Stimulated activated naive CD8-positive, alpha-beta T cell treated with anti-CD3 and anti-CD28 coated beads, Interleukin-15, Interleukin-2, amounts not matched to agents 100 ng/mL and 50 ng/mL, for 24 hours (primary cell): ENCODE measurements around the gene SYNE2.

Experiments
- H3K27ac Mint-ChIP-seq: one replicate; pipeline ENCODE4 v1.8.0; 2021; ENCODE audit warnings: mild to moderate bottlenecking, mixed read lengths
- H3K27me3 Mint-ChIP-seq: one replicate; pipeline ENCODE4 v1.8.0; 2021; ENCODE audit warnings: mixed read lengths
- H3K36me3 Mint-ChIP-seq: one replicate; pipeline ENCODE4 v1.8.0; 2021; ENCODE audit warnings: low read depth, mixed read lengths
- H3K4me1 Mint-ChIP-seq: one replicate; pipeline ENCODE4 v1.8.0; 2021; ENCODE audit warnings: low read depth, mixed read lengths
- H3K4me3 Mint-ChIP-seq: one replicate; pipeline ENCODE4 v1.8.0; 2021; ENCODE audit warnings: mild to moderate bottlenecking, mixed read lengths
- H3K9me3 Mint-ChIP-seq: one replicate; pipeline ENCODE4 v1.8.0; 2021; ENCODE audit warnings: mixed read lengths

Gene SYNE2

GRCh38 chr14:64069634-64070359, 217.0 kb downstream of the SYNE2 start:
- Mint-ChIP-seq H3K4me3 (no peak overlapping the region), H3K27me3 (no peaks in the 10 kb centered on the region), H3K9me3 (no peaks in the 10 kb centered on the region), H3K4me1 (no peaks in the 10 kb centered on the region), H3K36me3 (peaks cover 10% of the 10 kb centered on the region), H3K27ac (no peak overlapping the region)

GRCh38 chr14:64074961-64075612, 222.3 kb downstream of the SYNE2 start:
- no peak overlapping the region for H3K27ac Mint-ChIP-seq
- H3K4me3 Mint-ChIP-seq: no peak overlapping the region
- H3K9me3 Mint-ChIP-seq: no peaks in the 10 kb centered on the region
- peaks cover 25% of the 10 kb centered on the region for H3K36me3 Mint-ChIP-seq
- no peaks in the 10 kb centered on the region for H3K27me3 Mint-ChIP-seq
- no peaks in the 10 kb centered on the region for H3K4me1 Mint-ChIP-seq

- Mint-ChIP-seq H3K36me3 (peaks cover 30% of the 10 kb centered on the region), H3K27ac (no peak overlapping the region), H3K27me3 (no peaks in the 10 kb centered on the region), H3K9me3 (no peaks in the 10 kb centered on the region), H3K4me1 (no peaks in the 10 kb centered on the region), H3K4me3 (no peak overlapping the region)
Observed at GRCh38 chr14:64075613-64076005, 222.8 kb downstream of the SYNE2 start.

- H3K27ac Mint-ChIP-seq: no peak overlapping the region
- H3K9me3 Mint-ChIP-seq: no peaks in the 10 kb centered on the region
- H3K4me1 Mint-ChIP-seq: no peaks in the 10 kb centered on the region
- no peak overlapping the region for H3K4me3 Mint-ChIP-seq
- H3K27me3 Mint-ChIP-seq: no peaks in the 10 kb centered on the region
- peaks cover 29% of the 10 kb centered on the region for H3K36me3 Mint-ChIP-seq
Observed at GRCh38 chr14:64080452-64080851, 227.6 kb downstream of the SYNE2 start.

GRCh38 chr14:64081174-64081746, 228.5 kb downstream of the SYNE2 start:
- no peaks in the 10 kb centered on the region for H3K4me1 Mint-ChIP-seq
- H3K27ac Mint-ChIP-seq: no peak overlapping the region
- H3K27me3 Mint-ChIP-seq: no peaks in the 10 kb centered on the region
- no peaks in the 10 kb centered on the region for H3K9me3 Mint-ChIP-seq
- no peak overlapping the region for H3K4me3 Mint-ChIP-seq
- H3K36me3 Mint-ChIP-seq: peaks cover 37% of the 10 kb centered on the region

- Mint-ChIP-seq H3K36me3 (peaks cover 37% of the 10 kb centered on the region), H3K27ac (no peak overlapping the region)
Observed at GRCh38 chr14:64082837-64083236, 230.0 kb downstream of the SYNE2 start.

GRCh38 chr14:64088647-64088964, 235.8 kb downstream of the SYNE2 start:
- Mint-ChIP-seq H3K9me3 (no peaks in the 10 kb centered on the region), H3K4me3 (no peak overlapping the region), H3K36me3 (peaks cover 29% of the 10 kb centered on the region), H3K4me1 (no peaks in the 10 kb centered on the region), H3K27me3 (no peaks in the 10 kb centered on the region), H3K27ac (no peak overlapping the region)

More at GRCh38 chr14:64082837-64083236, 230.0 kb downstream of the SYNE2 start:
- H3K4me1 Mint-ChIP-seq: no peaks in the 10 kb centered on the region
- H3K27me3 Mint-ChIP-seq: no peaks in the 10 kb centered on the region
- H3K9me3 Mint-ChIP-seq: no peaks in the 10 kb centered on the region
- no peak overlapping the region for H3K4me3 Mint-ChIP-seq

- H3K36me3 Mint-ChIP-seq: peaks cover 25% of the 10 kb centered on the region
- no peak overlapping the region for H3K27ac Mint-ChIP-seq
- no peaks in the 10 kb centered on the region for H3K27me3 Mint-ChIP-seq
- H3K4me1 Mint-ChIP-seq: no peaks in the 10 kb centered on the region
- H3K4me3 Mint-ChIP-seq: no peak overlapping the region
- H3K9me3 Mint-ChIP-seq: no peaks in the 10 kb centered on the region
Observed at GRCh38 chr14:64089920-64090319, 237.1 kb downstream of the SYNE2 start.

- Mint-ChIP-seq H3K27me3 (no peaks in the 10 kb centered on the region), H3K4me3 (no peak overlapping the region), H3K36me3 (peaks cover 18% of the 10 kb centered on the region), H3K4me1 (peaks cover 7% of the 10 kb centered on the region), H3K27ac (no peak overlapping the region), H3K9me3 (no peaks in the 10 kb centered on the region)
Observed at GRCh38 chr14:64091217-64091616, 238.4 kb downstream of the SYNE2 start.

GRCh38 chr14:64092338-64092737, 239.5 kb downstream of the SYNE2 start:
- H3K36me3 Mint-ChIP-seq: peaks cover 14% of the 10 kb centered on the region
- no peak overlapping the region for H3K27ac Mint-ChIP-seq

GRCh38 chr14:64092940-64093339, 240.1 kb downstream of the SYNE2 start:
- Mint-ChIP-seq H3K36me3 (peaks cover 17% of the 10 kb centered on the region), H3K27ac (no peak overlapping the region), H3K4me1 (peaks cover 7% of the 10 kb centered on the region), H3K4me3 (no peak overlapping the region), H3K27me3 (no peaks in the 10 kb centered on the region), H3K9me3 (no peaks in the 10 kb centered on the region)

More at GRCh38 chr14:64092338-64092737, 239.5 kb downstream of the SYNE2 start:
- Mint-ChIP-seq H3K4me1 (peaks cover 7% of the 10 kb centered on the region), H3K27me3 (no peaks in the 10 kb centered on the region), H3K9me3 (no peaks in the 10 kb centered on the region), H3K4me3 (no peak overlapping the region)

- no peaks in the 10 kb centered on the region for H3K9me3 Mint-ChIP-seq
- peaks cover 7% of the 10 kb centered on the region for H3K4me1 Mint-ChIP-seq
- peaks cover 32% of the 10 kb centered on the region for H3K36me3 Mint-ChIP-seq
- no peak overlapping the region for H3K4me3 Mint-ChIP-seq
- no peaks in the 10 kb centered on the region for H3K27me3 Mint-ChIP-seq
- H3K27ac Mint-ChIP-seq: peak overlapping the region; percentile 55
Observed at GRCh38 chr14:64095620-64096019, 242.8 kb downstream of the SYNE2 start.

GRCh38 chr14:64098120-64098519, 245.3 kb downstream of the SYNE2 start:
- no peak overlapping the region for H3K4me3 Mint-ChIP-seq
- H3K36me3 Mint-ChIP-seq: peaks cover 32% of the 10 kb centered on the region
- H3K27ac Mint-ChIP-seq: no peak overlapping the region
- H3K9me3 Mint-ChIP-seq: no peaks in the 10 kb centered on the region
- peaks cover 7% of the 10 kb centered on the region for H3K4me1 Mint-ChIP-seq
- H3K27me3 Mint-ChIP-seq: no peaks in the 10 kb centered on the region

GRCh38 chr14:64107438-64107837, 254.6 kb downstream of the SYNE2 start:
- Mint-ChIP-seq H3K36me3 (peaks cover 39% of the 10 kb centered on the region), H3K27ac (no peak overlapping the region), H3K9me3 (no peaks in the 10 kb centered on the region), H3K27me3 (no peaks in the 10 kb centered on the region), H3K4me1 (no peaks in the 10 kb centered on the region), H3K4me3 (no peak overlapping the region)

GRCh38 chr14:64109819-64110554, 257.2 kb downstream of the SYNE2 start:
- no peak overlapping the region for H3K4me3 Mint-ChIP-seq
- H3K36me3 Mint-ChIP-seq: peaks cover 30% of the 10 kb centered on the region
- no peaks in the 10 kb centered on the region for H3K27me3 Mint-ChIP-seq
- H3K9me3 Mint-ChIP-seq: no peaks in the 10 kb centered on the region
- H3K27ac Mint-ChIP-seq: no peak overlapping the region
- H3K4me1 Mint-ChIP-seq: no peaks in the 10 kb centered on the region
